BJ (cell line): ENCODE data around the gene CACHD1. TPM values are rescaled to one million over a fixed set of nuclear protein-coding genes. Genes with fewer than 3 reads are reported as not detected.

Source experiments
- CTCF ChIA-PET: fragments of 350-600 bp; formaldehyde crosslinking; extraction: SDS; loops from one replicate; lab custom pipeline; 2021; ENCODE audit warnings: antibody characterized with exemption, inconsistent platforms; lab: Yijun Ruan, JAX
- POLR2A ChIA-PET: fragments of 300-600 bp; sonication (Branson Sonifier 250); formaldehyde crosslinking; extraction: SDS; loops from one replicate; lab custom pipeline; 2021; ENCODE audit warnings: antibody characterized with exemption; lab: Charles Lee
- DNase-seq: peaks from one replicate; pipeline ENCODE4 v3.0.0-alpha.2; 2011; ENCODE audit warnings: low read depth
- H3K27me3 ChIP-seq: 2 replicates; pipeline ENCODE4 v1.6.0; 2011; ENCODE audit warnings: low read length; ENCODE audit not compliant: control insufficient read depth, insufficient read depth
- H3K36me3 ChIP-seq: 2 replicates; pipeline ENCODE4 v1.5.1; 2011; ENCODE audit warnings: low read length; ENCODE audit not compliant: control insufficient read depth, insufficient read depth
- H3K4me3 ChIP-seq: 2 replicates; pipeline ENCODE4 v1.5.1; 2011; ENCODE audit warnings: low read depth, mild to moderate bottlenecking, control low read depth, low read length
- polyA plus RNA-seq: library from polyadenylated mRNA; depleted of rRNA; stranded (reverse); fragments of >200 nt; gene quantifications from 2 replicates; pipeline ENCODE4 v1.2.3, GENCODE V29; 2011
- TF ChIP-seq, protein P1 (sequence below): IDR thresholded peaks from 2 replicates; pipeline ENCODE4 v1.5.1; 2011; ENCODE audit warnings: low read depth, mild to moderate bottlenecking, control low read depth, inconsistent platforms, low read length, moderate library complexity; ENCODE audit not compliant: insufficient read depth

CACHD1 gene
- polyA plus RNA-seq, 1 experiment = 3.0 TPM

DNA sequence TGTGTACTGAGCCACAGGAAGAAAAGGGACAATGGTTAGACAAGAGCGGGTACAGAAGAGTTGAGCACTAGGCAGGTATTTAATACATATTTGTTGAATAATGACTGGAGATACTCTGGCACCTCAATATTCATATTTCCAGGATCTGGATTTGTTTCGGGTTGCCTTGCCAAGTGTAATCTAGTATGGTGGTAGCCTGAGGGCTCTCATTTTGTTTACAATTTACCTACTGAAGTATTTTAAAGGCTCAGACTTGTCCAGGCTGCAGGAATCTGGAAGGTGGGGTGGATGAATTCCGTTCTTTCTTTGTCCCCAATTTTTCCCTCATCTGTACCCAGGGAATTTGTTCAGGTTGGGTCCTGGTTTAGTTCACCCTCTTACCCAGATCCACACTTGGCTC lies 95.0 kb downstream of the CACHD1 start:
- TF ChIP-seq, protein P1, sequence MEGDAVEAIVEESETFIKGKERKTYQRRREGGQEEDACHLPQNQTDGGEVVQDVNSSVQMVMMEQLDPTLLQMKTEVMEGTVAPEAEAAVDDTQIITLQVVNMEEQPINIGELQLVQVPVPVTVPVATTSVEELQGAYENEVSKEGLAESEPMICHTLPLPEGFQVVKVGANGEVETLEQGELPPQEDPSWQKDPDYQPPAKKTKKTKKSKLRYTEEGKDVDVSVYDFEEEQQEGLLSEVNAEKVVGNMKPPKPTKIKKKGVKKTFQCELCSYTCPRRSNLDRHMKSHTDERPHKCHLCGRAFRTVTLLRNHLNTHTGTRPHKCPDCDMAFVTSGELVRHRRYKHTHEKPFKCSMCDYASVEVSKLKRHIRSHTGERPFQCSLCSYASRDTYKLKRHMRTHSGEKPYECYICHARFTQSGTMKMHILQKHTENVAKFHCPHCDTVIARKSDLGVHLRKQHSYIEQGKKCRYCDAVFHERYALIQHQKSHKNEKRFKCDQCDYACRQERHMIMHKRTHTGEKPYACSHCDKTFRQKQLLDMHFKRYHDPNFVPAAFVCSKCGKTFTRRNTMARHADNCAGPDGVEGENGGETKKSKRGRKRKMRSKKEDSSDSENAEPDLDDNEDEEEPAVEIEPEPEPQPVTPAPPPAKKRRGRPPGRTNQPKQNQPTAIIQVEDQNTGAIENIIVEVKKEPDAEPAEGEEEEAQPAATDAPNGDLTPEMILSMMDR = no peak
- CTCF ChIA-PET = no interaction called here
- no peaks in the 10 kb centered on the region for H3K36me3 ChIP-seq
- POLR2A ChIA-PET = no interaction called here
- H3K4me3 ChIP-seq = no peak overlapping the region
- H3K27me3 ChIP-seq = no peaks in the 10 kb centered on the region
- no peak for DNase-seq

DNA sequence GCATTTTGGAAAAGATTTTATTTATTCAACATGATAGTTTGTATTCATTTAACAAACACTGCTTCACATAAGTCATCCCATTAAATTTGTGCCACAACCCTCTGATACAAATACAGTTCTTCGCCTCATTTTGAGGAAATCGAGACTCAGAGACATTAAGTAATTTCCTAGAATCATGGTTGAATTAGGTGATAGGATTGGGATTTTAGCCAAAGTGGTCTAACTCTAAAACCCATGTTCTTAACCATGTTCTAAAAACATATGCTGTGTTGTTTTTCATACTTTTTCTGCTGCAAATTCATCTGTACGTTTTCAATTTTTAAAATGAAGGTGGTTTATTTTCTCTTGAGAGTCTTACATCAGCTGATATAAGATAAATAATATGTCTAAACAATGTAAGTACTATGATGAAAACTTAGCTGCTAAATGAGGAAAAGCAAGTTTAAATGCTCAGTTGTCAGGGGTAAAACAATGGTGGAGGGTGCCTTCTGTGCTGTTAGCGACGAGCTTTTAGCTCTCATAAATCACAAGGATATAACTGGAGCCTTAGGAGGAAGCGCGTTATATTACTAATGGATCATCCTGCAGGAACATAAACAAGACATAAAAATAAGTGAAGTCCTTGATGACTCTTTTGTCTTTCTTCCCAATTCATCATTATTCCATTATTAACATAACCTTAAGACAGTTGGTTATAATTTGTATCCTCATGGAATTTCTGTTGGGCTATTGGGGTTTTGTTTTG lies 97.7 kb downstream of the CACHD1 start:
- no peaks in the 10 kb centered on the region for H3K27me3 ChIP-seq
- ChIA-PET CTCF (interaction anchor here (0.5 to 1.0 kb wide), 3 partner anchors 86 to 406 kb away, joined by 3 read pairs; no protein-coding TSS in a partner anchor), POLR2A (no interaction called here)
- H3K4me3 ChIP-seq = no peak overlapping the region
- no peak for DNase-seq
- TF ChIP-seq, protein P1 = no peak
- no peaks in the 10 kb centered on the region for H3K36me3 ChIP-seq

DNA sequence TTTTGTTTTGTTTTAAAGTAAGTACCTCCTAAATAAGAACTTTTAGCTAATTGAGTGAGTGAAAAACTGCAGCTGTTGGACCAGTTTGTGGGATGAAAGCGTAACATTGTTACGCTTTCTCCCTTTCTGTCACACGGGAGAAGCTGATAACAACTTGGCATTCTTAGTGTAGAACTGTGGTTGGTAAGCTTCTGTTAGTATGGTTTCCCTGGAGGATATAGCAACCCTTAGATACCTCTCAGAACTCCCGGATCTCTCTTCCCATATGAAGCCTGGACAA lies 98.2 kb downstream of the CACHD1 start:
- H3K36me3 ChIP-seq = no peaks in the 10 kb centered on the region
- no peak overlapping the region for H3K4me3 ChIP-seq
- ChIA-PET CTCF (interaction anchor here (0.5 kb wide), 1 partner anchor 10 kb away, joined by 3 read pairs; no protein-coding TSS in a partner anchor), POLR2A (no interaction called here)
- DNase-seq = no peak
- TF ChIP-seq, protein P1 = no peak
- H3K27me3 ChIP-seq = no peaks in the 10 kb centered on the region

DNA sequence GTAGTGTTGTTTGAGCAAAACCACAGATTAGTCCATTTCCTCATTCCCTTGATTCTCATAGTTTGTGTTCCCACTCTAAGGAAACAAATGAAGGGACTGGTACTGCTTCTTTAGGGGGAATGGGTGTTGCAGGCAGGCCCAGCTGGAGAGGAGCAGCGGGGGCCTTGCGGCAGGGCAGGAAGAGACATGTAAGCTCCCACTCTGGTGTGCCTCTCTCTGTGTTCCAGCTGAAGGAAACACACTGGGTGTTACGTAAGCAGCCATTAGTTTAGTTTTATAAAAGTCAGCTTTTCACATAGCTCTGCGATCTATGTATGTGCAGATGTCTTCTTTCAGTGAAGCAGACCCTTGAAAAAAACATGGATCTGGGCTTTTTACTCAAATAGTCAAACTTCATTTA lies 99.5 kb downstream of the CACHD1 start:
- CTCF ChIA-PET = interaction anchor here (0.6 kb wide), 1 partner anchor 230 kb away, joined by 4 read pairs; no protein-coding TSS in a partner anchor
- POLR2A ChIA-PET = no interaction called here
- H3K36me3 ChIP-seq = no peaks in the 10 kb centered on the region
- no peak for DNase-seq
- H3K27me3 ChIP-seq = no peaks in the 10 kb centered on the region
- H3K4me3 ChIP-seq = no peak overlapping the region
- TF ChIP-seq, protein P1 = no peak

DNA sequence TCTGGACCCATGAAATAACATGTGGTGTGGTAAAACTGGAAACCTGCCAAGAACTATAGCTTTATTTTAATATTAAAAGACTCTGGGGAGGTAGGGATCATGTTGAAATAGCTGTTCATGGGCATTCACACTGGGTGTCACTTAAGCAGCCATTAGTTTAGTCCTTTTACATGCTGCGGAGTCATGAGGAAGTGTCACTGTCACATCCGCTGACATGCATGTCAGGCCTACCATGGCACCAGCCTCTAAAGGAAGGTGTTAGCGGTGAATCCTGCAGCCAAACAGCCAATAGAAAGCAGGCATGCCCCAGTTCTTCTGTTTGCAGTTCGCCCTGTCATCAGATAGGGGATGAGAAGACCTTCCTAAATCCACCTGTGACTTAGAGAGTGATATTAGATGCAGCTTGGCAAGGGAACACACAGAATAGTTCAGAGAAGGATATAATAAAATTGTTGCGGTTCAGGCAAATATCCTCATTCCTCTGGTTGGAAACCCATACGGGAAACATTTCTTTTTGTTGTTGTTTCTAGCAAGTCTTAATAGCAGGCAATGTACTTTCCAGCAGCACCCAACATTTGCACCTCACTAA lies 100.4 kb downstream of the CACHD1 start:
- Histone ChIP-seq H3K27me3 (no peaks in the 10 kb centered on the region), H3K4me3 (no peak overlapping the region), H3K36me3 (no peaks in the 10 kb centered on the region)
- no peak for DNase-seq
- TF ChIP-seq, protein P1 = no peak
- POLR2A ChIA-PET = no interaction called here
- CTCF ChIA-PET = no interaction called here
